ENCODE data around the gene GRHL1. TPM values are rescaled to one million over a fixed set of nuclear protein-coding genes. Genes with fewer than 3 reads are reported as not detected.

GRHL1 gene
- total RNA-seq, 1 donor from 2014 or later, result 6.2 TPM

DNA sequence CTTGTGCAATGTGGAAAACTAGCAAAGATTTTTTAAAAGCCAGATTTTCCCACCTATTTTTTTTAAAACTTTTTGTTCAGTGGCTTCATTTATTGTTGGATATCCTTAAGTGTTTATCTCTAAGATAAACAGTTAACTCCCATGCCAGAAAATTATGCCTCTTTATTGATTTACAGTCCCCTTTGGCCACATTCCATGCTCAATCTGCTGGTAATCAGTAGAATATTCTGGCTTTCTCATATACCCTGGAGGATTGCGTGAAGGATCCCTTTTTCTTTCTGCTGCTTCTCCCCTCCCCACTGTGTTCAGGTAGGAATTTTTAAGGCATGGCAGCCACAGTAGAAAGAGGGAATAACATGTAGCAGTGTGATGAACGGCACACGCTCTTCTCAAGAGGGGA, 2.6 kb downstream of the GRHL1 start:
- Histone ChIP-seq H3K27me3 (ENCODE audit: control insufficient read depth, insufficient read depth, low read length) (no peaks in the 10 kb centered on the region), H3K4me3 (ENCODE audit: low read depth, low read length) (no peak overlapping the region), H3K36me3 (ENCODE audit: control insufficient read depth, insufficient read depth, low read length) (no peaks in the 10 kb centered on the region)
- no peak for DNase-seq (ENCODE audit: low read depth)
- TF ChIP-seq, protein P1, sequence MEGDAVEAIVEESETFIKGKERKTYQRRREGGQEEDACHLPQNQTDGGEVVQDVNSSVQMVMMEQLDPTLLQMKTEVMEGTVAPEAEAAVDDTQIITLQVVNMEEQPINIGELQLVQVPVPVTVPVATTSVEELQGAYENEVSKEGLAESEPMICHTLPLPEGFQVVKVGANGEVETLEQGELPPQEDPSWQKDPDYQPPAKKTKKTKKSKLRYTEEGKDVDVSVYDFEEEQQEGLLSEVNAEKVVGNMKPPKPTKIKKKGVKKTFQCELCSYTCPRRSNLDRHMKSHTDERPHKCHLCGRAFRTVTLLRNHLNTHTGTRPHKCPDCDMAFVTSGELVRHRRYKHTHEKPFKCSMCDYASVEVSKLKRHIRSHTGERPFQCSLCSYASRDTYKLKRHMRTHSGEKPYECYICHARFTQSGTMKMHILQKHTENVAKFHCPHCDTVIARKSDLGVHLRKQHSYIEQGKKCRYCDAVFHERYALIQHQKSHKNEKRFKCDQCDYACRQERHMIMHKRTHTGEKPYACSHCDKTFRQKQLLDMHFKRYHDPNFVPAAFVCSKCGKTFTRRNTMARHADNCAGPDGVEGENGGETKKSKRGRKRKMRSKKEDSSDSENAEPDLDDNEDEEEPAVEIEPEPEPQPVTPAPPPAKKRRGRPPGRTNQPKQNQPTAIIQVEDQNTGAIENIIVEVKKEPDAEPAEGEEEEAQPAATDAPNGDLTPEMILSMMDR (IDR thresholded peaks at IDR 0.05; ENCODE audit: insufficient read depth, low read length, poor library complexity, severe bottlenecking), result no peak

DNA sequence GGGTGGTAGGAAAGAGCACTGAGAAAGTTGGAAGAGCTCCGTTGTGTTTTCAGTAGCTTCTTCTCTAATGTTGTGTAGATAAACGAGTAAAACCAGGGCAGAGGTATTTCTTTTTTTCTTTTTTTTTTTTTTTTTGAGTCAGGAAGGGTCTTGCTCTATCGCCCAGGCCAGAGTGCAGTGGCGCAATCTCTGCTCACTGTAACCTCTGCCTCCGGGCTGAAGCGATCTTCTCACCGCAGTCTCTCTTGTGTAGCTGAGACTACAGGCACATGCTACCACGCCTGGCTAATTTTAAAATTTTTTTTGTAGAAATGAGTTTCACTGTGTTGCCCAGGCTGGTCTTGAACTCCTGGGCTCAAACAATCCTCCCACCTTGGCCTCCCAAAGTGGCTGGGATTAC, 6.6 kb downstream of the GRHL1 start:
- TF ChIP-seq, protein P1 (IDR thresholded peaks at IDR 0.05; ENCODE audit: insufficient read depth, low read length, poor library complexity, severe bottlenecking), result no peak
- Histone ChIP-seq H3K27me3 (ENCODE audit: control insufficient read depth, insufficient read depth, low read length) (no peaks in the 10 kb centered on the region), H3K4me3 (ENCODE audit: low read depth, low read length) (no peak overlapping the region), H3K36me3 (ENCODE audit: control insufficient read depth, insufficient read depth, low read length) (no peaks in the 10 kb centered on the region)
- no peak for DNase-seq (ENCODE audit: low read depth)

DNA sequence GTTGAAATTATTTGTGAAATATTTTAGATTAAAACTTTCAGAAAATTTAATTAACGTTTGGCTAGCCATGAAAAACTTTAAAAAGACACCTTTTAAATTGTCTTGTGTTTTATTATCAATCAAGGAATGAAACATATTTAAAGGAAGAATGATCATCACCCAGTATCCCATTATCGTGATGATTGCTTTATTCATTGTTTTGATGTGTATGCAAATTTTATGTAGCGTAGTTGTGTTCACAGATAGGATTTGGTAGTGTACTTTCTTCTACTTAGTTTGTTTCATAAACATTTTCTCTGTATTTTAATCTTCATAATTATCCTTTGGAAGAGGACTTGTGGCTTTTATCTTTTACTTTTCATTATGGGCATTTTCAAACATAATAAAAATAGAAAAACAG, 7.8 kb downstream of the GRHL1 start:
- TF ChIP-seq, protein P1 (IDR thresholded peaks at IDR 0.05; ENCODE audit: insufficient read depth, low read length, poor library complexity, severe bottlenecking), result no peak
- H3K27me3 ChIP-seq (ENCODE audit: control insufficient read depth, insufficient read depth, low read length), result no peaks in the 10 kb centered on the region
- no peak overlapping the region for H3K4me3 ChIP-seq (ENCODE audit: low read depth, low read length)
- no peaks in the 10 kb centered on the region for H3K36me3 ChIP-seq (ENCODE audit: control insufficient read depth, insufficient read depth, low read length)
- DNase-seq (ENCODE audit: low read depth), result no peak

DNA sequence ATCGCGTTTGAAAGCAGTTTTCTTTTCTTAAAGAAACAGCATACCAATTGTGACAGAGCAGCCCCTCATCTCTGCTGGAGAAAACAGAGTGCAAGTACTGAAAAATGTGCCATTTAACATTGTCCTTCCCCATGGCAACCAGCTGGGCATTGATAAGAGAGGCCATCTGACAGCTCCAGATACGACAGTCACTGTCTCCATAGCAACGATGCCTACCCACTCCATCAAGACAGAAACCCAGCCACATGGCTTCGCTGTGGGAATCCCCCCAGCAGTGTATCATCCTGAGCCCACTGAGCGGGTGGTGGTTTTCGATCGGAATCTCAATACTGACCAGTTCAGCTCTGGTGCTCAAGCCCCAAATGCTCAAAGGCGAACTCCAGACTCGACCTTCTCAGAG, 9.5 kb downstream of the GRHL1 start:
- DNase-seq (ENCODE audit: low read depth), result no peak
- TF ChIP-seq, protein P1 (IDR thresholded peaks at IDR 0.05; ENCODE audit: insufficient read depth, low read length, poor library complexity, severe bottlenecking), result no peak

DNA sequence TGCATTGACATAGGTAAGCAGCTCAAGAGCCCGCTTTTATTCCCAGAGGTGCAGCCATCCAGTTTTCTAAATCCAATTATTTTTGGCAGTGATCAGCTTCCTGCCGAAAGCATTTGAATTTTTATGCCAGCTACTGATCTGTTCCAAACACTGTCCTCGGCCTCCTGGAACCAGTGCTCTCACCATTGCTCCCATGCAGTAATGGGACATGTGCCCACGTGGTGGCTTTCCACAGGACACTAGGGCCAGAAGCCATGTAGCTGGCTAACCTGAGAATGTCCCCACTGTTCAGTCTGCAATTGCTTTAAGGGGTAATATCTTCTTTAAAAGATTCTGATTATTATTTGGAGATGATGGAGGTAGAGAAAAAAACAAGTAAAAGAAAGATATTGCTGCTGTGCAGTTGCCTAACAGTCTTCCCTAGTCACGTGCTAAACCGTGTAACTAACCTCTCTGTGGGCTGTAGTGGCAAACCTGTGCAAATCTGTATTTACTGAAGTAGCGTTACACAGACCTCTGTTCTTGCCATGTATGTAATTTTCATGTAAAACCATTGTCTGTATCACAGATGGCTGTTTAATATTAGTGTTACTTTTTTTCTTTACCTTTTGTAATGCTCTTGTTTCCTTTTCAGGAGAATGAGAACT, 13.0 kb downstream of the GRHL1 start:
- no peak overlapping the region for H3K4me3 ChIP-seq (ENCODE audit: low read depth, low read length)
- TF ChIP-seq, protein P1 (IDR thresholded peaks at IDR 0.05; ENCODE audit: insufficient read depth, low read length, poor library complexity, severe bottlenecking), result no peak
- H3K27me3 ChIP-seq (ENCODE audit: control insufficient read depth, insufficient read depth, low read length), result no peaks in the 10 kb centered on the region
- H3K36me3 ChIP-seq (ENCODE audit: control insufficient read depth, insufficient read depth, low read length), result no peaks in the 10 kb centered on the region
- DNase-seq (ENCODE audit: low read depth), result no peak

More for the DNA sequence above, 9.5 kb downstream of the GRHL1 start:
- H3K4me3 ChIP-seq (ENCODE audit: low read depth, low read length), result no peak overlapping the region
- H3K36me3 ChIP-seq (ENCODE audit: control insufficient read depth, insufficient read depth, low read length), result no peaks in the 10 kb centered on the region
- H3K27me3 ChIP-seq (ENCODE audit: control insufficient read depth, insufficient read depth, low read length), result no peaks in the 10 kb centered on the region
